Epithelial cell of esophagus (primary cell): ENCODE measurements around the gene PANK4.

Experiments used
- DNase-seq: peaks from one replicate; pipeline ENCODE4 v3.0.0; 2010; ENCODE audit warnings: low read depth
- H3K4me3 ChIP-seq: 2 replicates; pipeline ENCODE4 v1.5.1; 2011; ENCODE audit warnings: mild to moderate bottlenecking, low read length, control low read depth
- TF ChIP-seq, protein P1 (sequence below): IDR thresholded peaks from 2 replicates; pipeline ENCODE4 v1.5.1; 2011; ENCODE audit warnings: low read depth, mild to moderate bottlenecking, low read length, control low read depth, inconsistent platforms; ENCODE audit not compliant: insufficient read depth; ENCODE audit errors: missing control alignments

The PANK4 gene

DNA sequence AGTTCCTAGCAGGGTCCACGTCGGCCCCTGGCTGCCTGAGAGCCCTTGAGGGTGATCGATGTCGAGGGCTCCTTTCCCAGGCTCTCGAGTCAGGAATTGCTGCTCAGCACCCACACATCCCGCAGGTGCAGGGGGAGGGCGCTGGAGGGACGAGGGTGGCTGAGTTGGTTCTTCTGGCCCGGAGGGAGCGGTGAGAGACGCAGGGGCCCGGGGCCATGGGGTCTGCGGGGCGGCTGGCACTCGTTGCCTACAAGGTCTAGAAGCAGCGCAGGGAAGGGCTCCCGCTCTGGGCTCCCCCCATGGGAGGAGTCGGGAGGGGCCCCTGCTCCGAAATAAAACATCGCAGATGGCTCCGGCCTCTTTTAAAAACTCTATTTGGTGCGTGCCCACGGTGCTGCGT lies 18.2 kb downstream of the PANK4 start:
- TF ChIP-seq, protein P1, sequence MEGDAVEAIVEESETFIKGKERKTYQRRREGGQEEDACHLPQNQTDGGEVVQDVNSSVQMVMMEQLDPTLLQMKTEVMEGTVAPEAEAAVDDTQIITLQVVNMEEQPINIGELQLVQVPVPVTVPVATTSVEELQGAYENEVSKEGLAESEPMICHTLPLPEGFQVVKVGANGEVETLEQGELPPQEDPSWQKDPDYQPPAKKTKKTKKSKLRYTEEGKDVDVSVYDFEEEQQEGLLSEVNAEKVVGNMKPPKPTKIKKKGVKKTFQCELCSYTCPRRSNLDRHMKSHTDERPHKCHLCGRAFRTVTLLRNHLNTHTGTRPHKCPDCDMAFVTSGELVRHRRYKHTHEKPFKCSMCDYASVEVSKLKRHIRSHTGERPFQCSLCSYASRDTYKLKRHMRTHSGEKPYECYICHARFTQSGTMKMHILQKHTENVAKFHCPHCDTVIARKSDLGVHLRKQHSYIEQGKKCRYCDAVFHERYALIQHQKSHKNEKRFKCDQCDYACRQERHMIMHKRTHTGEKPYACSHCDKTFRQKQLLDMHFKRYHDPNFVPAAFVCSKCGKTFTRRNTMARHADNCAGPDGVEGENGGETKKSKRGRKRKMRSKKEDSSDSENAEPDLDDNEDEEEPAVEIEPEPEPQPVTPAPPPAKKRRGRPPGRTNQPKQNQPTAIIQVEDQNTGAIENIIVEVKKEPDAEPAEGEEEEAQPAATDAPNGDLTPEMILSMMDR = no peak
- no peak for DNase-seq

DNA sequence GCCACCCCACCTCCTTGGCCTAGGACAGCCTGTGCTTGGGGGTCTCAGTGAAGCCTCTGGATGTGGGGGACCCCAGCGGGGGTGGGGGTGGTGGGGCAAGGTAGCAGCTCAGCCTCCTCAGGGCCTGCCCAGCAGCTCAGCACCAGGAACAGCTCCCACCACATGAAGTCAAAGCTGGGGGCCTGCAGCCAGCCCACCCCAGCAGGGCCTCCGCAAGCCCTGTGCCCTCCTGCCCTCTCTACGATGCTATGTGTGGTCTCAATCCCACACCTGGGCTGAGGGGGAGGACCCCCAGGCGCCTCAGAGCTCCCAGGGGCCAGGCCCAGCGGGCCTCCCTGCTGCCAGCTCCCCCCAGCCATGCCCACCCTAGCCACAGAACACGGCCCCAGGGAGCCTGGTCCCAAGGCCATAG lies 18.6 kb downstream of the PANK4 start:
- TF ChIP-seq, protein P1 = no peak
- no peak overlapping the region for H3K4me3 ChIP-seq
- no peak for DNase-seq

More for the DNA sequence above, 18.2 kb downstream of the PANK4 start:
- H3K4me3 ChIP-seq = no peak overlapping the region

DNA sequence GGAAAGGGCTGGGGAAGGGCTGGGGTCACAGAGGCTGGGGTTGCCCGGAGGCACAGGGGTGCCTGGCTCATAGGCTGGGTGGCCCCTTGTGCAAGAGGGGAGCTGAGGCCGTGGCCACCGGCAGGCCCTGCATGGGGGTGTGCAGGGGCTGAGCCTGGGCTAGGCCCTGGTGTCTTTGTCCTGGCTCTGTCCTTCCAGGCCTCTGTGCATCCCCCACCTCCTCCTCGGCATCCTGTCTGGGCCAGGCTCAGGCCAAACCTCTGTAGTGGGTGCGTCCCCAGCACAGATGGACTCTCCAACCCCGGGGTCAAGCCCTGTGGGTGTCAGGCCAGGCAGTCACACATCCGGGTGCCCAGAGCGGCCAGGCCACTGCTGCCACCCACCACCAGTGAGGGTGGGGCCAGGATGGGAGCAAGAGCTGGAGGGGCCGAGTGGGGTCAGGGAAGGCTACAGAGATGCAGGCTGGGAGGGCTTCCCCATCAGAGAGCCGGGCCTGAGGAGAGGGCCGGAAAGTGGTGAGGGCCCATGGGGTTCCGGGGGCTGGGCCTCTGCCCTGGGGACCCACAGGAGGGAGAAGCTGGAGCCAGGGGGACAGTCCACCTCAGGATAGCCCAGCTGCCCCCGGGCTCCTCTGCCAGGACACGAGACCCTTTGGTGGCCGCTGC lies 19.4 kb downstream of the PANK4 start:
- no peak for DNase-seq
- H3K4me3 ChIP-seq = no peak overlapping the region
- TF ChIP-seq, protein P1 = no peak

DNA sequence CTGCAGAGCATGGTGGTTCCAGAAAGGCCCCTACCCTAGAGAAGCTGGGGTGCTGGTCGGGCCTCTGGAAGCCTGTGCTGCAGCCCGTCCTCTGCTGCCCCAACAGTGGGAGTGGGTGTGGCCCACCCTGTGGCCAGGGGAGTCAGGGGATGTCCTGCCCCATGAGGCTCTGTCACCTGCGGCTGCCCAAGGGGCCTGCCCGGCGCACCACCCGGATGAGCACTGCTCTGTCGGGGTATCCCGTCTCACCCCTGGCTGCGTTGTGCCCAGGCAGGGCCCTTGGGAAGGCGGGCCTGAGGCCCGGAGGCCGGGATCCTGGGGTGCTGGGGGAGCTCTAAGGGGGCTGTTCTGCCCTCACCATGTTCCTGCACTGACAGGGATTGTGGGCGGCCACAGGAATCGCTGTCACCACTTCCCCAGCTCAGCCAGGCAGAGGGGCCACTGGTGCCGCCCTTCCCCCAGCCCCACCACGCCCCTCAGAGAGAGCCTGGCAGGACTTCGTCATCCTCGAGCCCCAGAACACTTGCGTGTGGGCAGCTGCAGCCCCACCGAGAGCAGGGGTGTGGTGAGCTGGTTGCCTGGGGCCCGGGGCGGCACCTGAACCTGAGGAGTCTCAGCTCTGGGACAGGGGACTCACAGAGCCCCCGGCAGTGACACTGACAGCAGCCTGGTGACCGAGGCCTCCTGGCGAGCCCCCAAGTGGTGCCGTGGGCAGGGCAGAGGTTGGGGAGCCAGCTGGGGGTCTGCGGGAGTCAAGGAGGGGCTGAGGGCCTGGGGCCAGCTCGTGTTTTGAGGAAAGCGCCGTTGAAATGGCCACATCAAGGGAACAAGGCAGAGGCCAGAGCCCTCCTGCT lies 20.2 kb downstream of the PANK4 start:
- TF ChIP-seq, protein P1 = no peak
- peak; percentile 42 for DNase-seq

DNA sequence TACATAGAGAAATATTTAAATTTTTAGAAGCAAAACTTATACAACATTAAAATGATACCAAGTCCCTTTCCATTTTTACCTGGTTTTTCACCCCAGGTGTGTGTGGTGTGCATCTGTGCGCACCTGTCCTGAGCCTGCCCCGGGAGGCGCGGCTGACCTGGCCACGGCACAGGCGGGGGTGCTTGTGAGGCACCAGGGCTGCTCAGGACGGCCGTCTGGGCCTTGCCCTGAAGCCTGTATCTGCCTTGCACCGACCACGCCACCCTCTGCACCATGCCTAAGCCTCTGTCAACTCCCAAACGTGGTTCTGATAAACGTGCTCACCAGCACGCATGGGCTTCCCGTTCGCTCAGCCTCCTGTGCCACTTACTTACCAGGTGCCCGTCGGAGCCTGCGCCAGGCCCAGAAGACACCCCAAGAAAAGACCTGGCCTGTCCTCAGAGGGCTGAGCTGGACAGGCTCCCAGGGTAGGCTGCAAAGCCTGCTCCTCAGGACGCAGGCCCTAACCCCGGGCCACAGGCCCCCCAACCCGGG lies 20.9 kb downstream of the PANK4 start:
- TF ChIP-seq, protein P1 = no peak
- DNase-seq = no peak
- H3K4me3 ChIP-seq = no peak overlapping the region

More for the DNA sequence above, 20.2 kb downstream of the PANK4 start:
- H3K4me3 ChIP-seq = no peak overlapping the region

DNA sequence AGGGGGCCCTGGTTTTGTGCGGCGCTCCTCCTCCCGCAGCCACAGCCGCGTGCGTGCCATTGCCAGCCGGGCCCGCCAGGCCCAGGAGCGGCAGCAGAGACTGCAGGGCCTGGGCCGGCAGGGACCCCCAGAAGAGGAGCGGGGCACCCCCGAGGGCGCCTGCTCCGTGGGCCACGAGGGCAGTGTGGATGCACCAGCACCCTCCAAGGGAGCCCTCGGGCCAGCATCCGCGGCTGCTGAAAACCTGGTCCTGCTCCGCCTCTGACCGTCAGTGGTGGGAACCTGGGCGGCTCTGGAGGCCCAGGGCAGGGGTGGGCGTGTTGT lies 21.5 kb downstream of the PANK4 start:
- no peak for DNase-seq
- no peak overlapping the region for H3K4me3 ChIP-seq
- TF ChIP-seq, protein P1 = no peak
